Spleen (tissue), 7 donors: ENCODE results near the gene TMTC3.

ENCODE experiments used
- POLR2A ChIP-seq, 3 donors: fragments of 450-650 bp; IDR thresholded peaks; one replicate each; pipeline ENCODE4 v1.5.1; 2017; ENCODE audit warnings: antibody characterized with exemption in 3 of 3, mild to moderate bottlenecking in 1 of 3
- TF ChIP-seq, protein P1 (sequence below), 11 experiments: fragments of 200-600 bp in 7 of 11; fragments of 450-650 bp in 4 of 11; sonication (generic) in 4 of 11; IDR thresholded peaks in 8 of 11; conservative IDR thresholded peaks in 3 of 11; 1 replicate in 7 of 11; 2 replicates in 4 of 11; pipeline versions ENCODE4 v1.4.0 to v1.8.0; 2016 to 2021; ENCODE audit warnings: antibody characterized with exemption in 11 of 11, inconsistent platforms in 4 of 11, mild to moderate bottlenecking in 1 of 11
- donor health status: DM: no; HTN: no; CAD: no; lungs with moderate emphysema.
- donor health status: DM: no; HTN: no; CAD: no.
- donor health status: DM: no; HTN: no; CAD: no.

GRCh38 chr12:88242939-88243338 lies 100.8 kb downstream of the TMTC3 start:
- TF ChIP-seq, protein P1, sequence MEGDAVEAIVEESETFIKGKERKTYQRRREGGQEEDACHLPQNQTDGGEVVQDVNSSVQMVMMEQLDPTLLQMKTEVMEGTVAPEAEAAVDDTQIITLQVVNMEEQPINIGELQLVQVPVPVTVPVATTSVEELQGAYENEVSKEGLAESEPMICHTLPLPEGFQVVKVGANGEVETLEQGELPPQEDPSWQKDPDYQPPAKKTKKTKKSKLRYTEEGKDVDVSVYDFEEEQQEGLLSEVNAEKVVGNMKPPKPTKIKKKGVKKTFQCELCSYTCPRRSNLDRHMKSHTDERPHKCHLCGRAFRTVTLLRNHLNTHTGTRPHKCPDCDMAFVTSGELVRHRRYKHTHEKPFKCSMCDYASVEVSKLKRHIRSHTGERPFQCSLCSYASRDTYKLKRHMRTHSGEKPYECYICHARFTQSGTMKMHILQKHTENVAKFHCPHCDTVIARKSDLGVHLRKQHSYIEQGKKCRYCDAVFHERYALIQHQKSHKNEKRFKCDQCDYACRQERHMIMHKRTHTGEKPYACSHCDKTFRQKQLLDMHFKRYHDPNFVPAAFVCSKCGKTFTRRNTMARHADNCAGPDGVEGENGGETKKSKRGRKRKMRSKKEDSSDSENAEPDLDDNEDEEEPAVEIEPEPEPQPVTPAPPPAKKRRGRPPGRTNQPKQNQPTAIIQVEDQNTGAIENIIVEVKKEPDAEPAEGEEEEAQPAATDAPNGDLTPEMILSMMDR (IDR thresholded peaks at IDR 0.05 in 8 of 11, conservative IDR thresholded peaks at IDR 0.05 in 3 of 11): no peak
- no peak for TF ChIP-seq POLR2A (IDR thresholded peaks at IDR 0.05)
